IPS-15b (cell line): ENCODE measurements around the gene CAMKK2.
"Not testable (repeated sequence)": the region's sequence is repeated elsewhere in the genome, so short reads cannot be mapped to it uniquely, and the experiment has no call there.

Experiments
- H3K27me3 ChIP-seq: one replicate; pipeline ENCODE4 v1.6.1; 2013; ENCODE audit warnings: low read length; ENCODE audit not compliant: control insufficient read depth, insufficient read depth
- H3K36me3 ChIP-seq: one replicate; pipeline ENCODE4 v1.6.1; 2013; ENCODE audit warnings: low read length; ENCODE audit not compliant: control insufficient read depth, insufficient read depth
- H3K4me1 ChIP-seq: one replicate; pipeline ENCODE4 v1.6.1; 2013; ENCODE audit warnings: mild to moderate bottlenecking, low read length; ENCODE audit not compliant: control insufficient read depth, insufficient read depth
- H3K4me3 ChIP-seq: one replicate; pipeline ENCODE4 v1.5.1; 2013; ENCODE audit warnings: low read depth, low read length
- H3K9ac ChIP-seq: one replicate; pipeline ENCODE4 v1.6.1; 2013; ENCODE audit warnings: low read depth, mild to moderate bottlenecking, low read length
- H3K9me3 ChIP-seq: one replicate; pipeline ENCODE4 v1.6.1; 2013; ENCODE audit warnings: mild to moderate bottlenecking, low read length; ENCODE audit not compliant: control insufficient read depth, insufficient read depth

Gene CAMKK2

GRCh38 chr12:121274036-121274763 is 22.3 kb downstream of the CAMKK2 start:
- H3K9ac ChIP-seq = no peak overlapping the region
- no peak overlapping the region for H3K4me3 ChIP-seq
- no peaks in the 10 kb centered on the region for H3K4me1 ChIP-seq
- H3K36me3 ChIP-seq = peaks cover 18% of the 10 kb centered on the region
- no peaks in the 10 kb centered on the region for H3K27me3 ChIP-seq
- no peaks in the 10 kb centered on the region for H3K9me3 ChIP-seq

DNA sequence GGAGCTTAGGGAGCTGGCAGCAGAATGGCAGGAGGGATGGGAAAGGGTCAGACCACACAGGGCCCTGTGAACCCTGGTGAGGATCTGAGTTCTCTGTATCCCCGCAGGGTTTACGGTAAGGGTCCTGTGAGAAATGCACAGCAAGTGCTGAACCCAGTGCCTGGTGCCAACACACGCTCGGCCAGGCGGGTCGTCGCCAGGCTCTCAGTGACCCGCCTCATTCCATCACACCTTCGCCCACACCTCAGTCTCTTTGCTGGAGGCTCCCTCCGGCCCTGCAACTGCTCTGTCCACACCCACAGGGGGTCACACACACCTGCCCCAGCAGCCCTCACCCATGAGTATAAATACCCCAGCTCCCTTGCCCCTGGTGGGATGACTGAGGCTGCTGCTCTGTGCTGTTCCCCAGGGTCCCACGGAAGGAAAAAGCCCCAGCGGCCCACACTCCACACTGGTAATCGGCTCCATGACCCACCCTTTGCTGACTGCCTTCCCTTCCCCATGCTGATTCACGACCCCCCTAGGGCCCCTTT is 23.1 kb downstream of the CAMKK2 start:
- H3K4me1 ChIP-seq = no peaks in the 10 kb centered on the region
- H3K4me3 ChIP-seq = no peak overlapping the region
- H3K9me3 ChIP-seq = no peaks in the 10 kb centered on the region
- H3K27me3 ChIP-seq = no peaks in the 10 kb centered on the region
- H3K36me3 ChIP-seq = peaks cover 22% of the 10 kb centered on the region
- H3K9ac ChIP-seq = no peak overlapping the region

GRCh38 chr12:121267822-121268221 is 28.7 kb downstream of the CAMKK2 start:
- Histone ChIP-seq H3K9me3 (no peaks in the 10 kb centered on the region), H3K9ac (no peak overlapping the region), H3K4me3 (no peak overlapping the region), H3K4me1 (no peaks in the 10 kb centered on the region), H3K36me3 (peaks cover 28% of the 10 kb centered on the region), H3K27me3 (no peaks in the 10 kb centered on the region)

DNA sequence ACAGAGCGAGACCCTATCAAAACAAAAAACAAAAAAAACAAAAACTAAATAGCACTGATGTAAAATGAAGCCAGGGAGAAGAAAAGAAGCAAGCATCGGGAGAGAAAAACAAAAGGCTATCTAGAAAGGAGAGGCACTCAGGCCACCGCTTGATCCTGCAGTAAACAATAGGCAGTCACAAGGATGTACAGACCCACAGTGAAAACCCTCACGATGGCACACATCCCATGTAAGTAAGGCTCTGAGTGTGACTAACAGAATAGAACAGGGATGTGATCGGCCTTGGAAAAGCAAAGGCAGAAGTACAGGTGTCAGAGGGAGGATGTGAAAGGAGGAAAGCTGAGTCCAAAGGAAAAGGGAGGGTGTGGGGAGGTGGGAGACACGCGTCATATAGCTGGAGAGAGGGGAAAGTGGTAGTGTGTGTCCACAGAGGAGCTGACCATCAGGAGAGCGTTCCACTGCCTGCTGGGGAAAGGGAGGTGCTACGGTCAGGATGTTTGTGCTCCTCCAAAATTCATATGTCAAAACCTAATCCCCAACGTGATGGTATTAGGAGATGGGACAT is 31.5 kb downstream of the CAMKK2 start:
- no peaks in the 10 kb centered on the region for H3K4me1 ChIP-seq
- no peak overlapping the region for H3K4me3 ChIP-seq
- no peaks in the 10 kb centered on the region for H3K9me3 ChIP-seq
- peaks cover 35% of the 10 kb centered on the region for H3K36me3 ChIP-seq
- no peaks in the 10 kb centered on the region for H3K27me3 ChIP-seq
- no peak overlapping the region for H3K9ac ChIP-seq

GRCh38 chr12:121264135-121264534 is 32.4 kb downstream of the CAMKK2 start:
- H3K4me3 ChIP-seq = no peak overlapping the region
- no peak overlapping the region for H3K9ac ChIP-seq
- H3K27me3 ChIP-seq = no peaks in the 10 kb centered on the region
- H3K9me3 ChIP-seq = no peaks in the 10 kb centered on the region
- H3K4me1 ChIP-seq = no peaks in the 10 kb centered on the region
- H3K36me3 ChIP-seq = peaks cover 32% of the 10 kb centered on the region

DNA sequence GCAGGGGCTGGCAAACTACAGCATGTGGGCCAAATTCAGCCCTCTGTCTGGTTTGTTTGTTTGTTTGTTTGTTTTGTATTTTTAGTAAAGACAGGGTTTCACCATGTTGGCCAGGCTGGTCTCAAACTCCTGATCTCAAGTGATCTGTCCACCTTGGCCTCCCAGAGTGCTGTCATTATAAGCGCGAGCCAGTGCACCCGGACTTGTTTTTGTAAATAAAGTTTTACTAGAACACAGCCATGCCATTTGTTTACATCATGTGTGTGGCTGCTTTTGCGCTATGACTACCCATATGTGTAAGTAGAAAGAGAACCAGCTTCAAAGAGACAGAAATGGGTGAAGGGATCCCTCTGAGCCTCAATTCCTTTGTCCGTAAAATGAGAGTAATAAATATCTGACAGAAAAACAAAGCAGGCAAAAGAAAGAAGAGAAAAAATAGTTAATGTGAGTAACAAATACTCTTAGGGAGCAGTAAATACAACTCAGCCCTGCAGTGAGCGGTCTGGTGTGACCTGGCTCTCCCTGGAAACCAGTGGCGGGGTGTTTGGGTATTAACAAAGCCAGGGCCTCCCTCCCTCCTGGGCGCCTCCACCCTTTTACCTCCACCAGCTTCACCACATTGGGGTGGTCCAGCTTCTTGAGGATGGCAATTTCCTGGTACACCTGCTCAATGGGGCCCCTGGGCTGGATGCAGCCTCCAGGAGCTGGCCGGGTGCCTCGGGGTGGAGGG is 33.1 kb downstream of the CAMKK2 start:
- H3K36me3 ChIP-seq = peaks cover 28% of the 10 kb centered on the region
- no peaks in the 10 kb centered on the region for H3K9me3 ChIP-seq
- no peaks in the 10 kb centered on the region for H3K4me1 ChIP-seq
- no peak overlapping the region for H3K4me3 ChIP-seq
- no peak overlapping the region for H3K9ac ChIP-seq
- H3K27me3 ChIP-seq = no peaks in the 10 kb centered on the region

GRCh38 chr12:121261398-121261797 is 35.1 kb downstream of the CAMKK2 start:
- peaks cover 25% of the 10 kb centered on the region for H3K36me3 ChIP-seq
- no peaks in the 10 kb centered on the region for H3K4me1 ChIP-seq
- H3K4me3 ChIP-seq = no peak overlapping the region
- no peak overlapping the region for H3K9ac ChIP-seq
- no peaks in the 10 kb centered on the region for H3K9me3 ChIP-seq
- no peaks in the 10 kb centered on the region for H3K27me3 ChIP-seq

DNA sequence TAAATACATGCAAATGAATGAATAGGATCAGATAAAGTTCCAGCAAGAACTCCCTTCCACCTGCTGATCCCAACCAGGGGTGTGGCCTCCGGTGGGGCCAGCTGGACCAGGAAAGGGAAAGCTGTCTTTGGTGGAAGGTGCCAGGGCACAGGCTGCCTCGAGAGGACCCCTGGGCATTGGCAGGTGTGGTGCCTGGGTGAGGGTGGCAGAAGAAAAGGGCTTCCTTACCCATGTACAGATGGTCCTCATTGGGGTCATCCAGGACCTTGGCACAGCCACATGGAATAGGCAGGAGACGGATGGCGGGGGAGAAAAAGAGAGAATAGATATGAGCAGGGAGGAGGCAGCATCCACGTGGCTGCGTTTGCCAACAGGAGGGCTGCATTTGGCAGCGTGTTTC is 36.4 kb downstream of the CAMKK2 start:
- H3K4me3 ChIP-seq = no peak overlapping the region
- H3K9me3 ChIP-seq = no peaks in the 10 kb centered on the region
- no peaks in the 10 kb centered on the region for H3K4me1 ChIP-seq
- H3K9ac ChIP-seq = no peak overlapping the region
- peaks cover 26% of the 10 kb centered on the region for H3K36me3 ChIP-seq
- no peaks in the 10 kb centered on the region for H3K27me3 ChIP-seq

- H3K36me3 ChIP-seq = peaks cover 30% of the 10 kb centered on the region
- no peak overlapping the region for H3K9ac ChIP-seq
- no peaks in the 10 kb centered on the region for H3K4me1 ChIP-seq
- H3K27me3 ChIP-seq = no peaks in the 10 kb centered on the region
- no peak overlapping the region for H3K4me3 ChIP-seq
- H3K9me3 ChIP-seq = no peaks in the 10 kb centered on the region
Observed at GRCh38 chr12:121259074-121259473, 37.4 kb downstream of the CAMKK2 start.

DNA sequence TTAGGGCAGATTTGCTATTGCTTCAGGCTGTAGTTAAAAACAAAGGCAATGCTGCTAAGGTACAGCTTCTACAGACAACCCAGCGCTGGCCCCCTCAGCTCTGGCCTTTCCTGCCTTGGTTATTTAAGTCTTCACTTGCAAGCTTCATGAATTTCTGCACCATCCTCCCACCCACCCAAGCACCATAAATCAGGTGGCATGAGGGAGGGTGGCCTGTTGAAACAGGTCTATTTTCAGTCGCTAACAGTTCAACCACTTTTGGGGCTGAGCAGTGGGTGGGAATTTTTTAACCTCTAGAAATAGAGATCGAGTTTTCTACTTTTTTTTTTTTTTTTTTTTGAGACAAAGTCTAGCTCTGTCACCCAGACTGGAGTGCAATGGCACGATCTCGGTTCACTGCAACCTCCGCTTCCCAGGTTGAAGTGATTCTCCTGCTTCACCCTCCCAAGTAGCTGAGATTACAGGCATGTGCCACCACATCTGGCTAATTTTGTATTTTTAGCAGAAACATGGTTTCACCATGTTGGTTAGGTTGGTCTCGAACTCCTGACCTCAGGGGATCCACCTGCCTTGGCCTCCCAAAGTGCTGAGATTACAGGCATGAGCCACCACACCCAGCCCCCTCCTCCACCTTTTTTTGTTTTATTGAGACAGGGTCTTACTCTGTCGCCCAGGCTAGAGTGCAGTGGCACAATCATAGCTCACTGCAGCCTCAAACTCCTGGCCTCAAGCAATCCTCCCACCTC is 38.6 kb downstream of the CAMKK2 start:
- not testable (repeated sequence) for H3K4me3 ChIP-seq, H3K4me1 ChIP-seq, H3K9me3 ChIP-seq, H3K9ac ChIP-seq, H3K27me3 ChIP-seq
- H3K36me3 ChIP-seq = peaks cover 30% of the 10 kb centered on the region

DNA sequence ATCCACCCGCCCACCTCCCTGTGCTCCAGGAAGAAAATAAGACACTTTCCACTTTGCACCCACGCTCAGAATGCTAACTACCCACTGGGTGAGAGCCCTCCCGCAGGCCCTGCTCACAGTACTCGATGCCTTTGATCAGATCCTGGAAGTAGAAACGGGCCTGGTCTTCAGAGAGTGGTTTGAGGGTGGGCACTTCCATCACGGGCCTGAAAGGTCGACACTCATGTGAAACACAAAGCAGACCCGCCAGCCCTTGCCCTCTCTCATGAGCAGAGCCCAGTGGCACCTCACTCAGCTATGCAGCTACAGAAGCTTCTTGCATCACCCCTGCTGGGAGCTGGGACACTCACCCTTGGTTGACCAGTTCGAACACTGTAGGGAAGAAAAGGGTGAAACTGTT is 41.1 kb downstream of the CAMKK2 start:
- Histone ChIP-seq H3K9me3 (no peaks in the 10 kb centered on the region), H3K36me3 (peaks cover 29% of the 10 kb centered on the region), H3K4me3 (no peak overlapping the region), H3K27me3 (no peaks in the 10 kb centered on the region), H3K9ac (no peak overlapping the region), H3K4me1 (no peaks in the 10 kb centered on the region)
